Measurements from ENCODE around the gene ELAVL1. TPM values are rescaled to one million over a fixed set of nuclear protein-coding genes. Genes with fewer than 3 reads are reported as not detected.
A peak's percentile ranks its signal among the peaks of the same experiment; 100 is the strongest.

ELAVL1 gene
- polyA plus RNA-seq, 1 donor from 2014 or later, result 19.1 TPM

GRCh38 chr19:7926021-7926726, 79.3 kb downstream of the ELAVL1 start, which contains the start of gene CTXN1:
Gene CTXN1, minus strand, starts transcription at chr19:7926135. Its CDS starts 597 bp downstream, at chr19:7925538.
- H3K9ac ChIP-seq (ENCODE audit: low read length), result peak within 1 kb of the TSS; percentile 89
- no peak within 1 kb of the TSS for H2AFZ ChIP-seq (ENCODE audit: low read depth, low read length)

GRCh38 chr19:7925171-7925851, 80.1 kb downstream of the ELAVL1 start:
- peak overlapping the region; percentile 65 for H3K27ac ChIP-seq (ENCODE audit: low read length)
- TF ChIP-seq EZH2 (IDR thresholded peaks at IDR 0.05; ENCODE audit: borderline replicate concordance, insufficient read depth, low read length, poor library complexity, severe bottlenecking), result no peak
- peak; percentile 90 for TF ChIP-seq MXI1 (conservative IDR thresholded peaks at IDR 0.05; ENCODE audit: poor library complexity, severe bottlenecking)
- TF ChIP-seq EP300 (conservative IDR thresholded peaks at IDR 0.05; ENCODE audit: poor library complexity, severe bottlenecking), result peak; percentile 46
- peak; percentile 95 for TF ChIP-seq POLR2AphosphoS5 (IDR thresholded peaks at IDR 0.05)
- peak; percentile 83 for TF ChIP-seq SMC3 (conservative IDR thresholded peaks at IDR 0.05; ENCODE audit: poor library complexity)
- TF ChIP-seq, protein P1, sequence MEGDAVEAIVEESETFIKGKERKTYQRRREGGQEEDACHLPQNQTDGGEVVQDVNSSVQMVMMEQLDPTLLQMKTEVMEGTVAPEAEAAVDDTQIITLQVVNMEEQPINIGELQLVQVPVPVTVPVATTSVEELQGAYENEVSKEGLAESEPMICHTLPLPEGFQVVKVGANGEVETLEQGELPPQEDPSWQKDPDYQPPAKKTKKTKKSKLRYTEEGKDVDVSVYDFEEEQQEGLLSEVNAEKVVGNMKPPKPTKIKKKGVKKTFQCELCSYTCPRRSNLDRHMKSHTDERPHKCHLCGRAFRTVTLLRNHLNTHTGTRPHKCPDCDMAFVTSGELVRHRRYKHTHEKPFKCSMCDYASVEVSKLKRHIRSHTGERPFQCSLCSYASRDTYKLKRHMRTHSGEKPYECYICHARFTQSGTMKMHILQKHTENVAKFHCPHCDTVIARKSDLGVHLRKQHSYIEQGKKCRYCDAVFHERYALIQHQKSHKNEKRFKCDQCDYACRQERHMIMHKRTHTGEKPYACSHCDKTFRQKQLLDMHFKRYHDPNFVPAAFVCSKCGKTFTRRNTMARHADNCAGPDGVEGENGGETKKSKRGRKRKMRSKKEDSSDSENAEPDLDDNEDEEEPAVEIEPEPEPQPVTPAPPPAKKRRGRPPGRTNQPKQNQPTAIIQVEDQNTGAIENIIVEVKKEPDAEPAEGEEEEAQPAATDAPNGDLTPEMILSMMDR (IDR thresholded peaks at IDR 0.05; ENCODE audit: poor library complexity, severe bottlenecking), result peak; percentile 99
- TF ChIP-seq, protein P2, sequence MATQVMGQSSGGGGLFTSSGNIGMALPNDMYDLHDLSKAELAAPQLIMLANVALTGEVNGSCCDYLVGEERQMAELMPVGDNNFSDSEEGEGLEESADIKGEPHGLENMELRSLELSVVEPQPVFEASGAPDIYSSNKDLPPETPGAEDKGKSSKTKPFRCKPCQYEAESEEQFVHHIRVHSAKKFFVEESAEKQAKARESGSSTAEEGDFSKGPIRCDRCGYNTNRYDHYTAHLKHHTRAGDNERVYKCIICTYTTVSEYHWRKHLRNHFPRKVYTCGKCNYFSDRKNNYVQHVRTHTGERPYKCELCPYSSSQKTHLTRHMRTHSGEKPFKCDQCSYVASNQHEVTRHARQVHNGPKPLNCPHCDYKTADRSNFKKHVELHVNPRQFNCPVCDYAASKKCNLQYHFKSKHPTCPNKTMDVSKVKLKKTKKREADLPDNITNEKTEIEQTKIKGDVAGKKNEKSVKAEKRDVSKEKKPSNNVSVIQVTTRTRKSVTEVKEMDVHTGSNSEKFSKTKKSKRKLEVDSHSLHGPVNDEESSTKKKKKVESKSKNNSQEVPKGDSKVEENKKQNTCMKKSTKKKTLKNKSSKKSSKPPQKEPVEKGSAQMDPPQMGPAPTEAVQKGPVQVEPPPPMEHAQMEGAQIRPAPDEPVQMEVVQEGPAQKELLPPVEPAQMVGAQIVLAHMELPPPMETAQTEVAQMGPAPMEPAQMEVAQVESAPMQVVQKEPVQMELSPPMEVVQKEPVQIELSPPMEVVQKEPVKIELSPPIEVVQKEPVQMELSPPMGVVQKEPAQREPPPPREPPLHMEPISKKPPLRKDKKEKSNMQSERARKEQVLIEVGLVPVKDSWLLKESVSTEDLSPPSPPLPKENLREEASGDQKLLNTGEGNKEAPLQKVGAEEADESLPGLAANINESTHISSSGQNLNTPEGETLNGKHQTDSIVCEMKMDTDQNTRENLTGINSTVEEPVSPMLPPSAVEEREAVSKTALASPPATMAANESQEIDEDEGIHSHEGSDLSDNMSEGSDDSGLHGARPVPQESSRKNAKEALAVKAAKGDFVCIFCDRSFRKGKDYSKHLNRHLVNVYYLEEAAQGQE (IDR thresholded peaks at IDR 0.05; ENCODE audit: borderline replicate concordance), result peak; percentile 49
- TF ChIP-seq RAD21 (conservative IDR thresholded peaks at IDR 0.05), result peak; percentile 71
- peak; percentile 37 for TF ChIP-seq TAF1 (IDR thresholded peaks at IDR 0.05; ENCODE audit: low read depth)
- H3K27me3 ChIP-seq (ENCODE audit: insufficient read depth, low read depth, low read length), result no peaks in the 10 kb centered on the region
- H2AFZ ChIP-seq (ENCODE audit: low read depth, low read length), result no peak overlapping the region
- peak overlapping the region; percentile 70 for H3K4me3 ChIP-seq (ENCODE audit: low read length)
- peaks cover 14% of the 10 kb centered on the region for H3K79me2 ChIP-seq (replicated peaks; ENCODE audit: insufficient read depth, low read length)
- peak overlapping the region; percentile 89 for H3K9ac ChIP-seq (ENCODE audit: low read length)
- no peaks in the 10 kb centered on the region for H3K36me3 ChIP-seq (ENCODE audit: insufficient read depth, low read length)
- H3K9me2 ChIP-seq (ENCODE audit: insufficient read depth, low read length), result no peaks in the 10 kb centered on the region
- peaks cover 10% of the 10 kb centered on the region for H4K20me1 ChIP-seq (ENCODE audit: insufficient read depth)
- no peak overlapping the region for H3K4me2 ChIP-seq (ENCODE audit: low read length)
- no peaks in the 10 kb centered on the region for H3F3A ChIP-seq (ENCODE audit: insufficient read depth, low read length, poor library complexity, severe bottlenecking)
- no peaks in the 10 kb centered on the region for H3K9me3 ChIP-seq (ENCODE audit: low read length)

More at GRCh38 chr19:7926021-7926726, 79.3 kb downstream of the ELAVL1 start, which contains the start of gene CTXN1:
- peak within 1 kb of the TSS; percentile 70 for H3K4me3 ChIP-seq (ENCODE audit: low read length)
- H3K36me3 ChIP-seq (ENCODE audit: insufficient read depth, low read length), result no peaks in the 10 kb centered on the region
- no peaks in the 10 kb centered on the region for H3F3A ChIP-seq (ENCODE audit: insufficient read depth, low read length, poor library complexity, severe bottlenecking)
- peak within 1 kb of the TSS; percentile 48 for H3K4me2 ChIP-seq (ENCODE audit: low read length)
- H3K9me3 ChIP-seq (ENCODE audit: low read length), result no peaks in the 10 kb centered on the region
- no peaks in the 10 kb centered on the region for H3K9me2 ChIP-seq (ENCODE audit: insufficient read depth, low read length)
- TF ChIP-seq, protein P1 (IDR thresholded peaks at IDR 0.05; ENCODE audit: poor library complexity, severe bottlenecking), result no peak
- peak; percentile 66 for TF ChIP-seq POLR2AphosphoS5 (IDR thresholded peaks at IDR 0.05)
- H3K79me2 ChIP-seq (replicated peaks; ENCODE audit: insufficient read depth, low read length), result peaks cover 14% of the 10 kb centered on the region
- H3K27me3 ChIP-seq (ENCODE audit: insufficient read depth, low read depth, low read length), result no peaks in the 10 kb centered on the region
- peak within 1 kb of the TSS; percentile 65 for H3K27ac ChIP-seq (ENCODE audit: low read length)
- H4K20me1 ChIP-seq (ENCODE audit: insufficient read depth), result peaks cover 10% of the 10 kb centered on the region

Data from neural cell (in vitro differentiated cells).